Measurements from ENCODE around the gene ESPN.
A peak's percentile ranks its signal among the peaks of the same experiment; 100 is the strongest.

ESPN gene

GRCh38 chr1:6497215-6497866, 72.8 kb downstream of the ESPN start:
- peak; percentile 24 to 50 for DNase-seq (ENCODE audit: low read depth in 2 of 2)

GRCh38 chr1:6497867-6498575, 73.4 kb downstream of the ESPN start:
- no peak for DNase-seq (ENCODE audit: low read depth in 2 of 2)

- no peak for DNase-seq (ENCODE audit: low read depth in 2 of 2)
Observed at GRCh38 chr1:6498576-6499111, 74.1 kb downstream of the ESPN start.

- DNase-seq (ENCODE audit: low read depth in 2 of 2): no peak
Observed at GRCh38 chr1:6499296-6499695, 74.7 kb downstream of the ESPN start.

GRCh38 chr1:6500544-6501278, 76.1 kb downstream of the ESPN start:
- DNase-seq (ENCODE audit: low read depth in 2 of 2): no peak

- DNase-seq (ENCODE audit: low read depth in 2 of 2): no peak
Observed at GRCh38 chr1:6501279-6501813, 76.8 kb downstream of the ESPN start.

- DNase-seq (ENCODE audit: low read depth in 2 of 2): no peak
Observed at GRCh38 chr1:6502000-6502891, 77.7 kb downstream of the ESPN start.

GRCh38 chr1:6503884-6504602, 79.5 kb downstream of the ESPN start:
- no peak for DNase-seq (ENCODE audit: low read depth in 2 of 2)

- DNase-seq (ENCODE audit: low read depth in 2 of 2): no peak
Observed at GRCh38 chr1:6504887-6505286, 80.3 kb downstream of the ESPN start.

- no peak for DNase-seq (ENCODE audit: low read depth in 2 of 2)
Observed at GRCh38 chr1:6505367-6506209, 81.0 kb downstream of the ESPN start.

GRCh38 chr1:6506210-6507036, 81.8 kb downstream of the ESPN start:
- DNase-seq (ENCODE audit: low read depth in 2 of 2): no peak

- DNase-seq (ENCODE audit: low read depth in 2 of 2): no peak
Observed at GRCh38 chr1:6507037-6507428, 82.5 kb downstream of the ESPN start.

GRCh38 chr1:6507461-6507911, 82.9 kb downstream of the ESPN start:
- DNase-seq (ENCODE audit: low read depth in 2 of 2): no peak

GRCh38 chr1:6508154-6508815, 83.7 kb downstream of the ESPN start:
- DNase-seq (ENCODE audit: low read depth in 2 of 2): no peak

GRCh38 chr1:6508816-6509189, 84.2 kb downstream of the ESPN start:
- no peak for DNase-seq (ENCODE audit: low read depth in 2 of 2)

GRCh38 chr1:6509220-6509918, 84.8 kb downstream of the ESPN start:
- no peak for DNase-seq (ENCODE audit: low read depth in 2 of 2)

GRCh38 chr1:6509919-6510291, 85.3 kb downstream of the ESPN start:
- DNase-seq (ENCODE audit: low read depth in 2 of 2): no peak

- DNase-seq (ENCODE audit: low read depth in 2 of 2): no peak
Observed at GRCh38 chr1:6510493-6510892, 85.9 kb downstream of the ESPN start.

Measured in stimulated activated CD4-positive, alpha-beta T cell treated with anti-CD3 and anti-CD28 coated beads, Interleukin-1b, Interleukin-23, amount 100 ng/mL, for 4 hours (primary cell).